Ovary (tissue), 10 donors: ENCODE results near the gene LRP11. TPM values are rescaled to one million over a fixed set of nuclear protein-coding genes. Genes with fewer than 3 reads are reported as not detected.
"Not testable (repeated sequence)": the region's sequence is repeated elsewhere in the genome, so short reads cannot be mapped to it uniquely, and the experiment has no call there.

Source experiments
- DNase-seq, 5 donors: peaks; one replicate each; pipeline ENCODE4 v3.0.0-alpha.2; 2019 to 2020
- H3K27ac ChIP-seq, 2 donors: fragments of 200-600 bp; one replicate each; pipeline versions ENCODE4 v1.5.1 to v1.8.0; 2019 to 2022
- H3K27me3 ChIP-seq: fragments of 200-600 bp; one replicate; pipeline ENCODE4 v1.8.0; 2022
- H3K36me3 ChIP-seq: fragments of 200-600 bp; sonication (generic); one replicate; pipeline ENCODE4 v1.5.1; 2019
- H3K4me1 ChIP-seq: one replicate; pipeline ENCODE4 v1.8.1; 2013; ENCODE audit warnings: mild to moderate bottlenecking, moderate library complexity; ENCODE audit not compliant: insufficient read depth
- H3K4me3 ChIP-seq: fragments of 200-600 bp; sonication (generic); one replicate; pipeline ENCODE4 v1.5.1; 2017
- H3K9me3 ChIP-seq, 2 donors: fragments of 200-600 bp in 1 of 2; sonication (generic) in 1 of 2; one replicate each; pipeline versions ENCODE4 v1.5.1 to v1.8.1; 2013 to 2019; ENCODE audit warnings: mild to moderate bottlenecking in 1 of 2, moderate library complexity in 1 of 2
- EP300 ChIP-seq: sonication (generic); formaldehyde crosslinking; IDR thresholded peaks from one replicate; pipeline ENCODE4 v1.6.1; 2017; ENCODE audit warnings: antibody characterized with exemption
- POLR2A ChIP-seq: fragments of 450-650 bp; IDR thresholded peaks from one replicate; pipeline ENCODE4 v1.6.1; 2017; ENCODE audit warnings: antibody characterized with exemption, mild to moderate bottlenecking, moderate library complexity
- WGBS, 3 donors: extraction: QIAGEN DNeasy Blood & Tissue Kit in 1 of 3; methylation state at CpG; one replicate each; pipeline versions ENCODE4 v1.1.5 to v1.1.7; 2013 to 2017; 5-methylcytosine and 5-hydroxymethylcytosine counted together
- intact Hi-C, 4 donors: fragments of 100-400 bp; cut with DNase I; formaldehyde crosslinking; loops; one replicate each; pipeline versions ENCODE4 v1.11.0 to v1.15.1; 2022 to 2023
- long read RNA-seq, 3 donors: library from polyadenylated mRNA in 2 of 3; unstranded in 2 of 3; transcript quantifications; one replicate each; pipeline ENCODE4 v2.0.0 and lab custom pipeline, GENCODE V29; 2021 to 2026
- polyA plus RNA-seq, 2 donors: library from polyadenylated mRNA; stranded (reverse); fragments of 200-250 nt in 1 of 2; fragments of 350-450 nt in 1 of 2; fragmentation: Illumina TruSeq in 1 of 2; extraction: RNeasy Lipid Tissue Mini Kit (QIAGEN cat#74804) in 1 of 2; gene quantifications; one replicate each; pipeline ENCODE4 v1.2.3, GENCODE V29; 2013 to 2014
- total RNA-seq, 7 donors: library from RNA; depleted of rRNA in 2 of 7; stranded (reverse); fragments of >200 nt in 2 of 7; fragmentation: NEBNext Ultra II Directional in 3 of 7; extraction: Animal tissue kit (Norgen Biotek cat#: 25700) in 3 of 7; gene quantifications; one replicate each; pipeline versions ENCODE4 v1.1.0 to v1.2.4, GENCODE V29; 2016 to 2023
- TF ChIP-seq, protein P1 (sequence below), 3 donors: fragments of 450-650 bp in 2 of 3; fragments of 200-600 bp in 1 of 3; IDR thresholded peaks; one replicate each; pipeline versions ENCODE4 v1.5.1 to v1.8.0; 2016 to 2022; ENCODE audit warnings: antibody characterized with exemption in 3 of 3, mild to moderate bottlenecking in 1 of 3
- donor health status: DM: no; HTN: no; CAD: no; lungs with moderate emphysema.
- donor health status: DM: no; HTN: no; CAD: no.
- donor health status: Bipolar disorder and iron deficiency.
- donor health status: DM: yes; HTN: yes; CAD: no.
- donor health status: DM: no; HTN: no; CAD: no.
- donor health status: DM: yes; HTN: yes; CAD: no.

The LRP11 gene, protein sequence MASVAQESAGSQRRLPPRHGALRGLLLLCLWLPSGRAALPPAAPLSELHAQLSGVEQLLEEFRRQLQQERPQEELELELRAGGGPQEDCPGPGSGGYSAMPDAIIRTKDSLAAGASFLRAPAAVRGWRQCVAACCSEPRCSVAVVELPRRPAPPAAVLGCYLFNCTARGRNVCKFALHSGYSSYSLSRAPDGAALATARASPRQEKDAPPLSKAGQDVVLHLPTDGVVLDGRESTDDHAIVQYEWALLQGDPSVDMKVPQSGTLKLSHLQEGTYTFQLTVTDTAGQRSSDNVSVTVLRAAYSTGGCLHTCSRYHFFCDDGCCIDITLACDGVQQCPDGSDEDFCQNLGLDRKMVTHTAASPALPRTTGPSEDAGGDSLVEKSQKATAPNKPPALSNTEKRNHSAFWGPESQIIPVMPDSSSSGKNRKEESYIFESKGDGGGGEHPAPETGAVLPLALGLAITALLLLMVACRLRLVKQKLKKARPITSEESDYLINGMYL
- 10 to 100 TPM; 26.2 to 48.2 (median 37.5) TPM for total RNA-seq
- polyA plus RNA-seq = 10 to 100 TPM; 21.8 to 45.2 TPM
- long read RNA-seq, donor 1, partial matches to known transcripts = 3 of 9 reads
- long read RNA-seq, donor 1, other reads (novel, unspliced or antisense) = 6 of 9 reads
- long read RNA-seq, donor 2, transcript LRP11-201 (7 exons, 3,260 nt) = major isoform, 9 of 19 reads
- long read RNA-seq, donor 2, partial matches to known transcripts = 6 of 19 reads
- long read RNA-seq, donor 2, other reads (novel, unspliced or antisense) = 0 of 19 reads
- long read RNA-seq, donor 3, transcript LRP11-201 (7 exons, 3,260 nt) = major isoform, 41 of 53 reads
- long read RNA-seq, donor 3, partial matches to known transcripts = 4 of 53 reads
- long read RNA-seq, donor 3, other reads (novel, unspliced or antisense) = 7 of 53 reads

DNA sequence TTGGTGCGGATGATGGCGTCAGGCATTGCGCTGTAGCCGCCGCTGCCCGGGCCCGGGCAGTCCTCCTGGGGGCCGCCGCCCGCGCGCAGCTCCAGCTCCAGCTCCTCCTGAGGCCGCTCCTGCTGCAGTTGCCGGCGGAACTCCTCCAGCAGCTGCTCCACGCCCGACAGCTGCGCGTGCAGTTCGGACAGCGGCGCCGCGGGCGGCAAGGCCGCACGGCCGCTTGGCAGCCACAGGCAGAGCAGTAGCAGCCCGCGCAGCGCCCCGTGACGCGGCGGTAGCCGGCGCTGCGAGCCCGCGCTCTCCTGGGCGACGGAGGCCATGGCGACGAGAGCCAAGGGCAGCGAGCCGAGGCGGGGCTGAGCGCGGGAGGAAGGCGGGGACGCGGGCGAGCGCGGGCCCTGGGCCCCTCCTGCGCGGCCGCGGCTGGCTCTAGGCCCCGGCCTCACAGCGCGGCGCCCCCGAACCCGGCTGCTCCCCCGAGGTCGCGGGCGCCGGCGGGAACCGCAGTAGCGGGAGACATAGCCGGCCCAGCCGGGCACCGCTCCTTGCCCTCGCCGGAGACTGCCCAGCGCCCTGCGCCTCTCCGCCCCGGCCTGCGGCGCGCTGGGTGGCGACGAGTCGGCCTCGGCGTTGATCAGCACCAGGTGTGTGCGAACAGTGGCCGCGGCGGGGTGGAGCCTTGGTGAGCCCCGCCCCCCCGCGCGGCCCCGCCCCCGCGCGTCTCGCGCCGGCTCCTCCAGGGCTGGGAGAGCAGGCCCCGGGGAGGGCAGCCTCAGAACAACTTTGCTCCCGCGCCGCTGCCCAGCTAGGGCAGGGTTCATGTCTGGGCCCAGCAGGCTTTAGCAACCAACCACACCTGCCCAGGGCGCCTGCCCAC lies at the start of gene LRP11:
Gene LRP11, minus strand, starts transcription at position 662 of the 880 bp plus-strand sequence. Its CDS starts 339 bp downstream, at position 323.
- Histone ChIP-seq H3K4me3 (peak within 1 kb of the TSS; percentile 56), H3K27ac (peak within 1 kb of the TSS; percentile 82), H3K9me3 (no peaks in the 10 kb centered on the region), H3K4me1 (peaks cover 6% of the 10 kb centered on the region), H3K27me3 (no peaks in the 10 kb centered on the region), H3K36me3 (no peaks in the 10 kb centered on the region)
- peak; percentile 68 for TF ChIP-seq POLR2A
- TF ChIP-seq EP300 = no peak
- WGBS, 3 donors = 0% methylated on average over 35 to 110 of the region's 110 CpGs
- intact Hi-C loops = loop anchor here in 1 of 4 donors (10.0 kb wide), 1 partner anchor 61 kb away; the partner anchor contains the start of gene RAET1G
- peak; percentile 88 to 92 (median 90) for DNase-seq

DNA sequence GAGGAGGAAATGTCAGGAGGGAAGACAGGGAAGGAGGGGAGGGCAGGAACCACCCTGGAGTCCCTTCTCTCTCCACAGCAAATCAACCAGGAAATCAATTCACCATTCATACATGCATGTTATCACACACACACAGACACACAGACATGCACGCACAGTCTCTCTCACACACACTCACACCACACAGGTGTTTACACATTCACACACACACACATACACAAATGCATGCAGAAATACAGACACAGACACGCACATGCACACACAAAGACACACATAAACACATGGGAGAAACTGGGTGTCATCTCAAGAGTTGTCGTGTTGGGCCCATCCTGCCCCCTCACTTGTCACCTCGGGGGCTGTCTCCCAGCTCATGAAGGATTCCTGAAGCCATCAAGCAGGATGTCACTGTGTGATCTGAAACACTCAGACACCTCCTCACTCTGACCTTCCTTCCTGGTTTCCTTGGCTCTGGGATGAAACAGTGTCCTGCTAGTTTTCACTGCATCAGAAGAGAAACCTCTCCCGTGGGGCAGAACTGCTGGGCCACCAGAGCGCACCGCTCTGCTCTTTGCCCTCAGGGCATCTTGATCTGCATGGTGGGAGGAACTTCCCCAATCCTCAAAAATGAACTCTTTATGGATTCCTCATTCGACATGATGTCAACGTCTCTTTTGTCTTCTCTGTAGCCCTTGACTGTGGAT lies 49.5 kb upstream of the LRP11 start:
- Histone ChIP-seq H3K27me3 (no peaks in the 10 kb centered on the region), H3K36me3 (no peaks in the 10 kb centered on the region), H3K27ac (no peak overlapping the region), H3K4me1 (no peaks in the 10 kb centered on the region), H3K4me3 (no peak overlapping the region), H3K9me3 (no peaks in the 10 kb centered on the region)
- 73 to 87% (median 81%) methylated on average over 9 of the region's 9 CpGs for WGBS, 3 donors
- intact Hi-C loops = no loop called here
- TF ChIP-seq EP300 = no peak
- TF ChIP-seq, protein P1, sequence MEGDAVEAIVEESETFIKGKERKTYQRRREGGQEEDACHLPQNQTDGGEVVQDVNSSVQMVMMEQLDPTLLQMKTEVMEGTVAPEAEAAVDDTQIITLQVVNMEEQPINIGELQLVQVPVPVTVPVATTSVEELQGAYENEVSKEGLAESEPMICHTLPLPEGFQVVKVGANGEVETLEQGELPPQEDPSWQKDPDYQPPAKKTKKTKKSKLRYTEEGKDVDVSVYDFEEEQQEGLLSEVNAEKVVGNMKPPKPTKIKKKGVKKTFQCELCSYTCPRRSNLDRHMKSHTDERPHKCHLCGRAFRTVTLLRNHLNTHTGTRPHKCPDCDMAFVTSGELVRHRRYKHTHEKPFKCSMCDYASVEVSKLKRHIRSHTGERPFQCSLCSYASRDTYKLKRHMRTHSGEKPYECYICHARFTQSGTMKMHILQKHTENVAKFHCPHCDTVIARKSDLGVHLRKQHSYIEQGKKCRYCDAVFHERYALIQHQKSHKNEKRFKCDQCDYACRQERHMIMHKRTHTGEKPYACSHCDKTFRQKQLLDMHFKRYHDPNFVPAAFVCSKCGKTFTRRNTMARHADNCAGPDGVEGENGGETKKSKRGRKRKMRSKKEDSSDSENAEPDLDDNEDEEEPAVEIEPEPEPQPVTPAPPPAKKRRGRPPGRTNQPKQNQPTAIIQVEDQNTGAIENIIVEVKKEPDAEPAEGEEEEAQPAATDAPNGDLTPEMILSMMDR (IDR thresholded peaks at IDR 0.05) = no peak
- no peak for TF ChIP-seq POLR2A
- DNase-seq = peak in 1 of 5 donors; percentile 10

DNA sequence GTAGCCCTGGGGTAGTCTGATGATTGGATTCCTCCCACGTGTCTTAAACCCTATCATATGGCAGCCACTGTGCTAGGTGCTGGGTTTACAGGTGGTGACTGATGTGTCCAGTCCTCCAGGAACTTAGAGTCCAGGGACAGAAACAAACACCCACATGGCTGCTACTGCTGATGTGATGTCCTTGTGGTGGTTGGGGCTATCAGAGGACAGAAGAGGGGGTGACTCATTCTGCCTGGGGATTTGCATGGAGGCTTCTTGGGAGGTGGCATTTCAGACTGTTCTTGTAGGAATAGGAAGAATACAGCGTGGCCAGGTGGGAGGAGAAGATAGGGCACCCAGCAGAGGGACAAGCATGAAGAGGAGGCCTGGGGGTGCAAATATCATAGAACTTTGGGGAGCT lies 48.9 kb upstream of the LRP11 start:
- no peak overlapping the region for H3K4me3 ChIP-seq
- H3K27me3 ChIP-seq = no peaks in the 10 kb centered on the region
- DNase-seq = no peak
- TF ChIP-seq, protein P1 (IDR thresholded peaks at IDR 0.05) = no peak
- TF ChIP-seq POLR2A (no peak), EP300 (no peak)
- intact Hi-C loops = no loop called here
- no peaks in the 10 kb centered on the region for H3K9me3 ChIP-seq
- 67 to 82% (median 68%) methylated on average over 2 of the region's 2 CpGs for WGBS, 3 donors
- H3K4me1 ChIP-seq = no peaks in the 10 kb centered on the region
- H3K36me3 ChIP-seq = no peaks in the 10 kb centered on the region
- no peak overlapping the region for H3K27ac ChIP-seq

DNA sequence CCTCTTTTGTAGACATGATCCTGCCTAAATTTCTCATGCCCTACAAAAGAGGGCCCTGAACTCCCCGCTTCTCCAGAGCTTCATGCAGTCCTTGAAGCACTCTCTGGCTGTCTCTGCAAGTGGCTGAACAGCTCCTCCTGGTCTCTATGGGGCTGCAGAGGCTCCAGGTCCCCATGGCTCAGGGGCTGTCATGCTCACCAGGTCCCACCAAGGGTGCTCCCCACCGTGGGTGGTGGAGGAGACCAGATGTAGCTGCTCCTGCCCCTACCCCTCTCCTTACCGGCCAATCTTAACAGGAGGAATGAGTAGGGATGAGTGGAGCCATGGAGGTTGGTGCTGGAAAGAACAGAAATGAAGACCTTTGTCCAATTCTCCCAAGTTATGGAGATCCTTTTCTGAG lies 48.5 kb upstream of the LRP11 start:
- peak in 1 of 5 donors; percentile 6 for DNase-seq
- H3K4me1 ChIP-seq, H3K36me3 ChIP-seq, H3K27ac ChIP-seq, H3K4me3 ChIP-seq, intact Hi-C loops, H3K9me3 ChIP-seq, H3K27me3 ChIP-seq: not testable (repeated sequence)
- WGBS, 3 donors = 74 to 84% (median 81%) methylated on average over 3 of the region's 3 CpGs
